CD4-positive, alpha-beta T cell (primary cell): ENCODE measurements around the gene TLE7. TPM values are rescaled to one million over a fixed set of nuclear protein-coding genes. Genes with fewer than 3 reads are reported as not detected.

Experiments used
- ATAC-seq: fragments of 200-7000 bp; cut with Tn5 transposase; one replicate; pipeline ENCODE4 v1.10.0; 2022; ENCODE audit warnings: mild to moderate bottlenecking; ENCODE audit not compliant: poor library complexity
- CTCF ChIA-PET: fragments of 350-600 bp; sonication (Branson Sonifier 250); formaldehyde crosslinking; loops from one replicate; lab custom pipeline; 2021; ENCODE audit warnings: antibody characterized with exemption, inconsistent platforms; lab: Charles Lee
- POLR2A ChIA-PET: fragments of 350-600 bp; sonication (Branson Sonifier 250); formaldehyde crosslinking; loops from one replicate; lab custom pipeline; 2021; ENCODE audit warnings: antibody characterized with exemption, inconsistent platforms; lab: Charles Lee
- DNase-seq, 14 experiments: peaks; one replicate each; pipeline ENCODE4 v3.0.0-alpha.2; 2013 to 2020; ENCODE audit warnings: mixed read lengths in 2 of 14
- H3K27ac ChIP-seq, 2 donors: one replicate each; pipeline versions ENCODE4 v1.5.1 to v1.7.0; 2013; ENCODE audit warnings: low read length in 2 of 2, low read depth in 1 of 2, mild to moderate bottlenecking in 1 of 2
- H3K27me3 ChIP-seq, 2 experiments: 1 replicate in 1 of 2; 2 replicates in 1 of 2; pipeline versions ENCODE4 v1.6.1 to v1.7.0; 2013; ENCODE audit warnings: low read length in 2 of 2, control low read depth in 1 of 2, mild to moderate bottlenecking in 1 of 2, moderate library complexity in 1 of 2; ENCODE audit not compliant: insufficient read depth in 2 of 2, control insufficient read depth in 1 of 2
- H3K36me3 ChIP-seq: one replicate; pipeline ENCODE4 v1.6.1; 2013; ENCODE audit warnings: low read length, control low read depth; ENCODE audit not compliant: insufficient read depth
- H3K4me1 ChIP-seq: one replicate; pipeline ENCODE4 v1.6.1; 2013; ENCODE audit warnings: low read length, control low read depth; ENCODE audit not compliant: insufficient read depth
- H3K4me3 ChIP-seq: one replicate; pipeline ENCODE4 v1.5.1; 2013; ENCODE audit warnings: mild to moderate bottlenecking, low read length, moderate library complexity
- H3K9me3 ChIP-seq, 2 experiments: 1 replicate in 1 of 2; 2 replicates in 1 of 2; pipeline versions ENCODE4 v1.6.1 to v1.7.0; 2013; ENCODE audit warnings: low read length in 2 of 2, mild to moderate bottlenecking in 2 of 2, control low read depth in 1 of 2, moderate library complexity in 1 of 2; ENCODE audit not compliant: control insufficient read depth in 1 of 2, insufficient read depth in 1 of 2
- H3K27ac Mint-ChIP-seq: one replicate; pipeline ENCODE4 v1.8.0; 2020; ENCODE audit warnings: mixed read lengths
- H3K27me3 Mint-ChIP-seq: one replicate; pipeline ENCODE4 v1.8.0; 2021; ENCODE audit warnings: mixed read lengths
- H3K36me3 Mint-ChIP-seq: one replicate; pipeline ENCODE4 v1.8.0; 2021; ENCODE audit warnings: low read depth, mixed read lengths
- H3K4me1 Mint-ChIP-seq: one replicate; pipeline ENCODE4 v1.8.0; 2021; ENCODE audit warnings: low read depth, mixed read lengths
- H3K4me3 Mint-ChIP-seq: one replicate; pipeline ENCODE4 v1.8.0; 2020; ENCODE audit warnings: mild to moderate bottlenecking, mixed read lengths
- H3K9me3 Mint-ChIP-seq: one replicate; pipeline ENCODE4 v1.8.0; 2020; ENCODE audit warnings: mixed read lengths
- intact Hi-C, 2 experiments: fragments of 100-400 bp; cut with DNase I in 1 of 2; cut with micrococcal nuclease in 1 of 2; formaldehyde crosslinking; loops; one replicate each; pipeline versions ENCODE4 v1.15.1 to v1.9.0; 2023 to 2025; cut with DNase I, micrococcal nuclease
- total RNA-seq, 174 experiments: library from RNA in 2 of 174; stranded (reverse) in 2 of 174; gene quantifications; one replicate each; pipeline ENCODE4 v1.2.3 and lab custom pipeline; 2021 to 2026
- TF ChIP-seq, protein P1 (sequence below): fragments of 200-600 bp; IDR thresholded peaks from one replicate; pipeline ENCODE4 v1.8.0; 2022; ENCODE audit warnings: antibody characterized with exemption, mild to moderate bottlenecking

The TLE7 gene
- total RNA-seq, 2 experiments from 2014 or later: not detected

DNA sequence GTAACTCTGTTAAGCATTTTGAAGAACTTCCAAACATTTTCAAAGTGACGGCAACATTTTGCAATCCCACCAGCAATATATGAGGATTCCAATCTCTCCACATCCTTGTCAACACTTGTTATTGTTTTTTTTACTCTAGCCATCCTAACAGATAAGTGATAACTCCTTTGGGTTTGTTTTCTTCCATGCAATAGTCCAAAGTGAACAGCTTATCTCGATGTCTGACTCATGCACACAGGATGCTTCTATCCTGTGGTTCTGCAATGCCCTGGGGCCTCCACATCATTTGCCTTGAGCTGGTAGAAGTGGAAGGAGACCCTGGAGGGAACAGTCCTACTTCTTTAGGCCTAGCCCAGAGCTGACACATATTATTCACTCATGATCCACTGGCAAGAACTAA lies 13.0 kb downstream of the TLE7 start:
- Mint-ChIP-seq H3K9me3 (no peaks in the 10 kb centered on the region), H3K4me3 (no peak overlapping the region), H3K36me3 (no peaks in the 10 kb centered on the region), H3K27me3 (peaks cover 59% of the 10 kb centered on the region), H3K27ac (no peak overlapping the region), H3K4me1 (no peaks in the 10 kb centered on the region)
- Histone ChIP-seq H3K36me3 (no peaks in the 10 kb centered on the region), H3K9me3 (peaks cover 0 to 8% of the 10 kb centered on the region in 2 experiments), H3K4me1 (no peaks in the 10 kb centered on the region), H3K27me3 (peaks cover 13 to 39% of the 10 kb centered on the region in 2 experiments), H3K27ac (no peak overlapping the region), H3K4me3 (no peak overlapping the region)
- ChIA-PET POLR2A (no interaction called here), CTCF (interaction anchor here (1.9 kb wide), 1 partner anchor 16 kb away, joined by 7 read pairs; no protein-coding TSS in a partner anchor)
- no peak for DNase-seq
- intact Hi-C loops: no loop called here
- TF ChIP-seq, protein P1, sequence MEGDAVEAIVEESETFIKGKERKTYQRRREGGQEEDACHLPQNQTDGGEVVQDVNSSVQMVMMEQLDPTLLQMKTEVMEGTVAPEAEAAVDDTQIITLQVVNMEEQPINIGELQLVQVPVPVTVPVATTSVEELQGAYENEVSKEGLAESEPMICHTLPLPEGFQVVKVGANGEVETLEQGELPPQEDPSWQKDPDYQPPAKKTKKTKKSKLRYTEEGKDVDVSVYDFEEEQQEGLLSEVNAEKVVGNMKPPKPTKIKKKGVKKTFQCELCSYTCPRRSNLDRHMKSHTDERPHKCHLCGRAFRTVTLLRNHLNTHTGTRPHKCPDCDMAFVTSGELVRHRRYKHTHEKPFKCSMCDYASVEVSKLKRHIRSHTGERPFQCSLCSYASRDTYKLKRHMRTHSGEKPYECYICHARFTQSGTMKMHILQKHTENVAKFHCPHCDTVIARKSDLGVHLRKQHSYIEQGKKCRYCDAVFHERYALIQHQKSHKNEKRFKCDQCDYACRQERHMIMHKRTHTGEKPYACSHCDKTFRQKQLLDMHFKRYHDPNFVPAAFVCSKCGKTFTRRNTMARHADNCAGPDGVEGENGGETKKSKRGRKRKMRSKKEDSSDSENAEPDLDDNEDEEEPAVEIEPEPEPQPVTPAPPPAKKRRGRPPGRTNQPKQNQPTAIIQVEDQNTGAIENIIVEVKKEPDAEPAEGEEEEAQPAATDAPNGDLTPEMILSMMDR: no peak
- ATAC-seq: no peak

GRCh38 chr16:71428385-71428784 lies 13.5 kb downstream of the TLE7 start:
- TF ChIP-seq, protein P1: no peak
- peaks cover 11 to 42% of the 10 kb centered on the region in 2 experiments for H3K27me3 ChIP-seq
- H3K4me1 ChIP-seq: no peaks in the 10 kb centered on the region
- ChIA-PET CTCF (interaction anchor here (1.9 kb wide), 1 partner anchor 15 kb away, joined by 7 read pairs; no protein-coding TSS in a partner anchor), POLR2A (no interaction called here)
- H3K9me3 ChIP-seq: peaks cover 0 to 8% of the 10 kb centered on the region in 2 experiments
- Mint-ChIP-seq H3K27me3 (peaks cover 61% of the 10 kb centered on the region), H3K27ac (no peak overlapping the region), H3K9me3 (no peaks in the 10 kb centered on the region), H3K4me1 (no peaks in the 10 kb centered on the region), H3K36me3 (no peaks in the 10 kb centered on the region), H3K4me3 (no peak overlapping the region)
- no peak for DNase-seq
- no peaks in the 10 kb centered on the region for H3K36me3 ChIP-seq
- intact Hi-C loops: no loop called here
- no peak overlapping the region for H3K27ac ChIP-seq
- ATAC-seq: no peak
- no peak overlapping the region for H3K4me3 ChIP-seq

DNA sequence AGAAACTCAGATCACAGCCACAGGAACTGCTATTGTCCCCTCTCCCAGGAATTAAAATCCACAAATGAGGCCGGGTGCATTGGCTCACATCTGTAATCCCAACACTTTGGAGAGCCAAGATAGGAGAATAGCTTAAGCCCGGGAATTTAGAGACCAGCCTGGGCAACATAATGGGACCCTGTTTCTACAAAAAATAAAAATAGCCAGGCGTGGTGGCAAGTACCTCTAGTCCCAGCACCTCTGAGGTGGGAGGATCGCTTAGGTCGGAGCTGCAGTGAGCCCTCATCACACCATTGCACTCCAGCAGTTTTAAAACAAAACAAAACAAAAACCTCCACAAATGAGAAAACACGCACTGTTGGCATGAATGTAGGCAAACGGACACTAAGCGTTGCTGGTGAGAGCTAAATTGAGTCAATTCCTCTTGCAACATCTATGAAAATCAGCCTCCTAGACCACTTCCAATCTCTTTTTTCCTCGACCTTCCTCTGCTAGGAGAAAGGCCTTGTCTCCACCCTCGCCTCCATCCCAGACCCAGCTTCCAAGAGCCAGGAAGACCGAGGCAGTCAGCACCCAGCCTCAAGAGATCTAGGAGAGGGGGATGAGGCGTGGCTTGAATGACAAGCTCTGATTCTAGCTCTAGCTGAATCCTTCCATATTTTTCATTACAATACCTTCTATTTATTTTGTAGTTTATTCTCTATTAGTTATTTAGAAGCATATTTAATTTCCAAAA lies 14.8 kb downstream of the TLE7 start:
- Histone ChIP-seq H3K27ac (no peak overlapping the region), H3K4me3 (peak overlapping the region; percentile 45), H3K27me3 (peaks cover 11 to 42% of the 10 kb centered on the region in 2 experiments), H3K9me3 (peaks cover 0 to 8% of the 10 kb centered on the region in 2 experiments), H3K4me1 (no peaks in the 10 kb centered on the region), H3K36me3 (no peaks in the 10 kb centered on the region)
- ChIA-PET POLR2A (no interaction called here), CTCF (no interaction called here)
- ATAC-seq (no peak), DNase-seq (no peak)
- no peak overlapping the region for H3K27ac Mint-ChIP-seq
- intact Hi-C loops: no loop called here
- H3K27me3 Mint-ChIP-seq: peaks cover 63% of the 10 kb centered on the region
- H3K4me3 Mint-ChIP-seq: no peak overlapping the region
- H3K4me1 Mint-ChIP-seq: no peaks in the 10 kb centered on the region
- H3K36me3 Mint-ChIP-seq: no peaks in the 10 kb centered on the region
- no peaks in the 10 kb centered on the region for H3K9me3 Mint-ChIP-seq
- TF ChIP-seq, protein P1: no peak
